CD14-positive monocyte (primary cell): ENCODE measurements around the gene PIGL. TPM values are rescaled to one million over a fixed set of nuclear protein-coding genes. Genes with fewer than 3 reads are reported as not detected.

ENCODE experiments used
- DNase-seq, 3 donors: peaks; one replicate each; pipeline ENCODE4 v3.0.0-alpha.2; 2011 to 2022
- H2AFZ ChIP-seq: 2 replicates; pipeline ENCODE4 v1.6.0; 2012; ENCODE audit warnings: mild to moderate bottlenecking, low read depth, low read length, inconsistent platforms; ENCODE audit not compliant: insufficient read depth, poor library complexity, severe bottlenecking
- H3K27ac ChIP-seq, 2 donors: 1 replicate in 1 of 2; 2 replicates in 1 of 2; pipeline ENCODE4 v1.5.1; 2012 to 2013; ENCODE audit warnings: low read length in 2 of 2, control low read depth in 1 of 2, inconsistent platforms in 1 of 2, low read depth in 1 of 2, mild to moderate bottlenecking in 1 of 2
- H3K27me3 ChIP-seq, 2 donors: one replicate each; pipeline versions ENCODE4 v1.6.0 to v1.6.1; 2011 to 2013; ENCODE audit warnings: low read length in 2 of 2; ENCODE audit not compliant: control insufficient read depth in 2 of 2, insufficient read depth in 2 of 2
- H3K36me3 ChIP-seq, 2 donors: replicated peaks in 1 of 2; 1 replicate in 1 of 2; 2 replicates in 1 of 2; pipeline versions ENCODE4 v1.5.1 to v1.6.1; 2012 to 2013; ENCODE audit warnings: low read length in 2 of 2, control low read depth in 1 of 2, inconsistent platforms in 1 of 2, mild to moderate bottlenecking in 1 of 2; ENCODE audit not compliant: insufficient read depth in 2 of 2, control insufficient read depth in 1 of 2
- H3K4me1 ChIP-seq, 2 donors: 1 replicate in 1 of 2; 2 replicates in 1 of 2; pipeline versions ENCODE4 v1.5.1 to v1.6.1; 2012 to 2013; ENCODE audit warnings: low read length in 2 of 2, control low read depth in 1 of 2, inconsistent platforms in 1 of 2, mild to moderate bottlenecking in 1 of 2, moderate library complexity in 1 of 2; ENCODE audit not compliant: insufficient read depth in 2 of 2, control insufficient read depth in 1 of 2
- H3K4me2 ChIP-seq: replicated peaks from 2 replicates; pipeline ENCODE3; 2012; ENCODE audit warnings: low read length, moderate library complexity, mild to moderate bottlenecking; ENCODE audit not compliant: poor library complexity, severe bottlenecking; ENCODE audit errors: extremely low read depth
- H3K4me3 ChIP-seq, 3 experiments: fragments of 200-600 bp in 1 of 3; sonication (generic) in 1 of 3; replicated peaks in 1 of 3; 1 replicate in 2 of 3; 2 replicates in 1 of 3; pipeline ENCODE4 v1.5.1; 2011 to 2013; ENCODE audit warnings: low read length in 3 of 3, mild to moderate bottlenecking in 3 of 3, control low read depth in 2 of 3, low read depth in 2 of 3, inconsistent platforms in 1 of 3, moderate library complexity in 1 of 3
- H3K79me2 ChIP-seq: 2 replicates; pipeline ENCODE4 v1.6.0; 2012; ENCODE audit warnings: mild to moderate bottlenecking, control low read depth, inconsistent platforms, low read length, moderate library complexity; ENCODE audit not compliant: insufficient read depth
- H3K9ac ChIP-seq: 2 replicates; pipeline ENCODE4 v1.6.0; 2017; ENCODE audit warnings: low read length, mild to moderate bottlenecking; ENCODE audit not compliant: insufficient read depth, poor library complexity, severe bottlenecking
- H3K9me3 ChIP-seq, 2 donors: replicated peaks in 1 of 2; 1 replicate in 1 of 2; 2 replicates in 1 of 2; pipeline versions ENCODE4 v1.5.1 to v1.6.1; 2012 to 2013; ENCODE audit warnings: low read length in 2 of 2, control low read depth in 1 of 2; ENCODE audit not compliant: control insufficient read depth in 1 of 2, insufficient read depth in 1 of 2
- H4K20me1 ChIP-seq: 2 replicates; pipeline ENCODE4 v1.6.0; 2012; ENCODE audit warnings: mild to moderate bottlenecking, low read length, control low read depth, moderate library complexity; ENCODE audit not compliant: insufficient read depth
- H3K27ac Mint-ChIP-seq, 7 donors: one replicate each; pipeline ENCODE4 v1.8.0; 2020; ENCODE audit warnings: mild to moderate bottlenecking in 7 of 7, mixed read lengths in 7 of 7, moderate library complexity in 6 of 7, inconsistent platforms in 2 of 7
- H3K27me3 Mint-ChIP-seq, 3 donors: one replicate each; pipeline ENCODE4 v1.8.0; 2021 to 2022; ENCODE audit warnings: low read depth in 3 of 3, mild to moderate bottlenecking in 3 of 3, mixed read lengths in 3 of 3, moderate library complexity in 3 of 3, inconsistent platforms in 1 of 3
- H3K36me3 Mint-ChIP-seq, 2 donors: one replicate each; pipeline ENCODE4 v1.8.0; 2020; ENCODE audit warnings: mixed read lengths in 2 of 2, inconsistent platforms in 1 of 2, mild to moderate bottlenecking in 1 of 2
- H3K4me1 Mint-ChIP-seq: one replicate; pipeline ENCODE4 v1.8.0; 2020; ENCODE audit warnings: mild to moderate bottlenecking, mixed read lengths
- H3K4me3 Mint-ChIP-seq, 2 donors: one replicate each; pipeline ENCODE4 v1.8.0; 2020; ENCODE audit warnings: mild to moderate bottlenecking in 2 of 2, mixed read lengths in 2 of 2, moderate library complexity in 1 of 2
- H3K9me3 Mint-ChIP-seq, 7 donors: one replicate each; pipeline ENCODE4 v1.8.0; 2020 to 2022; ENCODE audit warnings: mixed read lengths in 7 of 7, mild to moderate bottlenecking in 6 of 7, moderate library complexity in 6 of 7, inconsistent platforms in 2 of 7
- CTCF ChIP-seq: fragments of 200-600 bp; IDR thresholded peaks from one replicate; pipeline ENCODE4 v1.8.0; 2022; ENCODE audit warnings: antibody characterized with exemption, mild to moderate bottlenecking
- WGBS: methylation state at CpG from one replicate; pipeline ENCODE4 v1.1.5; 2013; ENCODE audit warnings: missing lambda C conversion rate; ENCODE audit not compliant: insufficient coverage; 5-methylcytosine and 5-hydroxymethylcytosine counted together
- intact Hi-C, 2 donors: fragments of 100-400 bp; cut with micrococcal nuclease; formaldehyde crosslinking; loops; one replicate each; pipeline versions ENCODE4 v1.15.0 to v1.15.1; 2023
- polyA plus RNA-seq, 3 donors: library from polyadenylated mRNA; depleted of rRNA in 1 of 3; unstranded in 2 of 3; stranded (reverse) in 1 of 3; fragments of 300-500 nt in 2 of 3; fragments of >200 nt in 1 of 3; fragmentation: Illumina TruSeq in 2 of 3; gene quantifications; 1 replicate in 2 of 3; 2 replicates in 1 of 3; pipeline ENCODE4 v1.2.3, GENCODE V29; 2012 to 2021

Gene PIGL
- polyA plus RNA-seq, 3 donors, result 3.6 to 44.2 (median 4.0) TPM

- H3K9me3 Mint-ChIP-seq, result peaks cover 0 to 3% (median 0%) of the 10 kb centered on the region in 7 donors
- Histone ChIP-seq H3K9ac (no peak overlapping the region), H3K27ac (no peak overlapping the region), H3K4me3 (no peak overlapping the region), H3K79me2 (no peaks in the 10 kb centered on the region), H3K4me2 (no peak overlapping the region), H3K9me3 (no peaks in the 10 kb centered on the region), H3K4me1 (peaks cover 0 to 3% of the 10 kb centered on the region in 2 donors), H3K36me3 (no peaks in the 10 kb centered on the region), H4K20me1 (no peaks in the 10 kb centered on the region), H2AFZ (no peak overlapping the region), H3K27me3 (no peaks in the 10 kb centered on the region)
- TF ChIP-seq CTCF, result no peak
- intact Hi-C loops, result no loop called here
- H3K4me3 Mint-ChIP-seq, result no peak overlapping the region
- H3K27me3 Mint-ChIP-seq, result no peaks in the 10 kb centered on the region
- peaks cover 12 to 17% of the 10 kb centered on the region in 2 donors for H3K36me3 Mint-ChIP-seq
- H3K4me1 Mint-ChIP-seq, result peaks cover 7% of the 10 kb centered on the region
- no peak overlapping the region for H3K27ac Mint-ChIP-seq
- WGBS, result 93% methylated on average over 3 of the region's 3 CpGs
- no peak for DNase-seq
Measured at GRCh38 chr17:16300554-16300953, 83.5 kb downstream of the PIGL start.

- Histone ChIP-seq H3K27me3 (no peaks in the 10 kb centered on the region), H3K9me3 (no peaks in the 10 kb centered on the region), H3K4me1 (no peaks in the 10 kb centered on the region), H3K4me3 (no peak overlapping the region), H3K27ac (no peak overlapping the region), H3K4me2 (no peak overlapping the region), H2AFZ (no peak overlapping the region), H3K79me2 (no peaks in the 10 kb centered on the region), H4K20me1 (no peaks in the 10 kb centered on the region), H3K9ac (no peak overlapping the region), H3K36me3 (no peaks in the 10 kb centered on the region)
- TF ChIP-seq CTCF, result no peak
- Mint-ChIP-seq H3K36me3 (peaks cover 15 to 20% of the 10 kb centered on the region in 2 donors), H3K27ac (no peak overlapping the region), H3K4me3 (no peak overlapping the region), H3K4me1 (peaks cover 2% of the 10 kb centered on the region), H3K9me3 (peaks cover 0 to 3% (median 0%) of the 10 kb centered on the region in 7 donors), H3K27me3 (no peaks in the 10 kb centered on the region)
- 96% methylated on average over 10 of the region's 13 CpGs for WGBS
- no peak for DNase-seq
- intact Hi-C loops, result no loop called here
Measured at GRCh38 chr17:16301963-16302855, 85.2 kb downstream of the PIGL start.
